Vagina (tissue), 2 donors: ENCODE data around the gene NEU2.
"Not testable (repeated sequence)": the region's sequence is repeated elsewhere in the genome, so short reads cannot be mapped to it uniquely, and the experiment has no call there.

Source experiments
- POLR2AphosphoS5 ChIP-seq, 2 donors: sonication (generic); formaldehyde crosslinking; IDR thresholded peaks; one replicate each; pipeline ENCODE4 v1.9.0; 2017; ENCODE audit warnings: antibody characterized with exemption in 2 of 2, mild to moderate bottlenecking in 2 of 2, low read depth in 1 of 2; ENCODE audit not compliant: insufficient read depth in 1 of 2
- TF ChIP-seq, protein P1 (sequence below), 3 experiments: fragments of 450-650 bp in 2 of 3; fragments of 200-600 bp in 1 of 3; sonication (generic) in 1 of 3; IDR thresholded peaks; one replicate each; pipeline ENCODE4 v1.5.1; 2017 to 2019; ENCODE audit warnings: antibody characterized with exemption in 3 of 3, mild to moderate bottlenecking in 2 of 3, moderate library complexity in 2 of 3

- not testable (repeated sequence) for TF ChIP-seq POLR2AphosphoS5 (IDR thresholded peaks at IDR 0.05; ENCODE audit: insufficient read depth in 1 of 2, low read depth in 1 of 2)
- TF ChIP-seq, protein P1, sequence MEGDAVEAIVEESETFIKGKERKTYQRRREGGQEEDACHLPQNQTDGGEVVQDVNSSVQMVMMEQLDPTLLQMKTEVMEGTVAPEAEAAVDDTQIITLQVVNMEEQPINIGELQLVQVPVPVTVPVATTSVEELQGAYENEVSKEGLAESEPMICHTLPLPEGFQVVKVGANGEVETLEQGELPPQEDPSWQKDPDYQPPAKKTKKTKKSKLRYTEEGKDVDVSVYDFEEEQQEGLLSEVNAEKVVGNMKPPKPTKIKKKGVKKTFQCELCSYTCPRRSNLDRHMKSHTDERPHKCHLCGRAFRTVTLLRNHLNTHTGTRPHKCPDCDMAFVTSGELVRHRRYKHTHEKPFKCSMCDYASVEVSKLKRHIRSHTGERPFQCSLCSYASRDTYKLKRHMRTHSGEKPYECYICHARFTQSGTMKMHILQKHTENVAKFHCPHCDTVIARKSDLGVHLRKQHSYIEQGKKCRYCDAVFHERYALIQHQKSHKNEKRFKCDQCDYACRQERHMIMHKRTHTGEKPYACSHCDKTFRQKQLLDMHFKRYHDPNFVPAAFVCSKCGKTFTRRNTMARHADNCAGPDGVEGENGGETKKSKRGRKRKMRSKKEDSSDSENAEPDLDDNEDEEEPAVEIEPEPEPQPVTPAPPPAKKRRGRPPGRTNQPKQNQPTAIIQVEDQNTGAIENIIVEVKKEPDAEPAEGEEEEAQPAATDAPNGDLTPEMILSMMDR (IDR thresholded peaks at IDR 0.05): not testable (repeated sequence)
Measured at GRCh38 chr2:233052517-233052916, 20.0 kb downstream of the NEU2 start.
